OCI-LY3 (cell line): ENCODE data around the gene STK39.

Experiments used
- CTCF ChIP-seq: fragments of 200-600, 300-600 bp; sonication (generic); IDR thresholded peaks from 2 replicates; pipeline ENCODE4 v1.5.1; 2014; ENCODE audit warnings: antibody characterized with exemption, low read length, low read depth
- EZH2phosphoT487 ChIP-seq: fragments of 200-600 bp; shearing (Covaris generic); IDR thresholded peaks from 2 replicates; pipeline ENCODE4 v1.6.1; 2018; ENCODE audit warnings: antibody characterized with exemption, mixed run types, low read depth

DNA sequence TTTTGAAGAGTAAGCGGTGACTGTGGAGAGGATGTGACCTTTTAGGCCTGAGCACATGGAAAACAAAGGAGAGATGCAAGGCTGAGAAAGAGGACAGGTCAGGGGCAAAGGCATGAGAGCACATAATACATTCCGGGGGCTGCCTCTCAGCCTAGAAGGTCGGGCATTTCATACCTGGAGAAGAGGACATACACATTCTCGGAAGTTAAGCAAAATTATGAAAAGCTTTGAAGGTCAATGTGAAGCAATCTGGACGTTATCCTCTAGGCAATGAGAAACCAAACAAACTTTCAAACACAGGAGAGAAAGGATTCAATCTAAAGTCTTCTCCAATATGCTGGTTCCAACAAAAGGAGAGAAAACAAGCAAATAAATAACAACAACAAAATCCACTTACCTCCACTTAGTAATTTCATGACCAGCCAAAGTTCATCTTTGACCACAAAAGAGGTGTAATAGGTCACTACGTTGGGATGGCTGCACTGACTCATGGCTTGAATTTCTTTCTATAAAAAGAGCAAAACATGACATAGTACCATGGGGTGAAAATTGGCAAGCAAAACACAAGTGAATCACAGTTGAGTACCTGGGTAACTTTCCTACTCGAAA, 80.4 kb downstream of the STK39 start:
- TF ChIP-seq CTCF (no peak), EZH2phosphoT487 (no peak)
